Nucleus accumbens (tissue), 56 donors: ENCODE data around the gene ZNF169.
"Not testable (repeated sequence)": the region's sequence is repeated elsewhere in the genome, so short reads cannot be mapped to it uniquely, and the experiment has no call there.

Experiments
- DNase-seq, 56 donors: peaks; one replicate each; lab custom pipeline; 2025; lab: John Stamatoyannopoulos, UW

Gene ZNF169

GRCh38 chr9:94259077-94259862 is at the start of gene ZNF169:
Gene ZNF169, plus strand, starts transcription at chr9:94259298. Its CDS starts 19,515 bp downstream, at chr9:94278813.
- DNase-seq, result peak; percentile 13 to 94 (median 78)

DNA sequence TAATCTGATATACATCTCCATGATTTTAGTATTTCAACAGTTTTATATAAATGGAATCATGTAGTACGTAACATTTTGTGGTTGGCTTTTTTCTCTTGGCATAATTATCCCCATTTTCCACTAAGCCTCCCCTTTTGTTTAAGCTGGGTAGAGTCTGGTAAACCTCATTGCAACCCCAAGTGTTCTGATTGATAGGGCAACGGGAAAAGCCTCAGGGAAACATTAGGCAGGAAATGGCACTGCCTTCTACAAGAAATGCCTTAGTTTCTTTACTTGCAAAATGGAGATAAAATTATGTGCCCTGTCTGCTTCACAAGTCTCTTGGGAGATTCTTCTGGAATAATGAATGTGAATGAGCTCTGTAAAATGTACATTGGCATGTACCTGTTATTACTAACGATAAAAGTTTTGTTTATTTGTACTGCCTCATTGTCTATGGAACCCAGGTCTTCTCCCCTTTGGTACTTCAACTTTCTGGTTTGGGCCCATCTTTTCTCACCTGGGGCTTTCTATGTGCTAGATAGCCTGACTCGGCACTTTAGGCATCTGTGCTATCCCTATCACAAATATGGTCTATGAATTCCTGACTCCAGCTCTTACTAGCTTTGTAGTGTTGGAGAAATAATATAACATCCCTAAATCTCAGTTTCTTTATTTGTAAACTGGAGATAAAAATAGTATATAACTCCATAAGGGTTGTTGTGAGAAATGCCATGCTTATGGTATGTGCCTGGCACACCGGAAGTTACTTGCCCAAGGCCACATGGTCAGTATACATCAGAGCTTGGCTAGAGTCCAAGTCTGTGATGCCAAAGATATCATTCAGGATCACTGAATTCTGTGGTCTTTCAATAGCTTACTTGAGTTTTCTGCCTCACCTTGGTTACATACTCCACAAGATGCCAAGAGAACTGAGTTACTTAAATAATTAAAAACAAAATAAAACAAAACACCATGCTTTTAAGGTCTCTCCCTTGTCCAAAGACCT is 48.2 kb upstream of the ZNF169 start:
- no peak for DNase-seq

GRCh38 chr9:94212091-94212490 is 47.0 kb upstream of the ZNF169 start:
- no peak for DNase-seq

DNA sequence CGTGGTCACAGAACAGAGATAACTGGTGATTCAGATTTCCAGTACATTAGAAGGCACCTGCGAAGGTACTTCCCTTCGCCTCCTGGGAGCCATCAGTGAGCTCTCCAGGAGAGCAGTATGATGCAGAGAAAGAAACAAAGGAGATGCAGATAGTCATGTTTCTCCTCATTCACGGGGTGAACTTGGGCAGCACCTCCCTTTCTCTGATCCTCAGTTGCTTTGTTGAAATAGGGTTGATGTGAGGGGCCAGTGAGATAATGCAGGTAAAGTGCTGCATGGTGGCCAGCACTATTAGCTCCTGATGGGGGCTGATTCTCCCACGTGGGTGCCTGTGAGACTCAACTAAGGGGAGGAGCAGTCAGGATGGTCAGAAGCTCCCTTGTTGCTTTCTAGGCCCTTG is 46.6 kb upstream of the ZNF169 start:
- DNase-seq, result no peak

- DNase-seq, result peak in 51 of 56 donors; percentile 1 to 83 (median 45)
Observed at GRCh38 chr9:94213511-94214124, 45.5 kb upstream of the ZNF169 start.

DNA sequence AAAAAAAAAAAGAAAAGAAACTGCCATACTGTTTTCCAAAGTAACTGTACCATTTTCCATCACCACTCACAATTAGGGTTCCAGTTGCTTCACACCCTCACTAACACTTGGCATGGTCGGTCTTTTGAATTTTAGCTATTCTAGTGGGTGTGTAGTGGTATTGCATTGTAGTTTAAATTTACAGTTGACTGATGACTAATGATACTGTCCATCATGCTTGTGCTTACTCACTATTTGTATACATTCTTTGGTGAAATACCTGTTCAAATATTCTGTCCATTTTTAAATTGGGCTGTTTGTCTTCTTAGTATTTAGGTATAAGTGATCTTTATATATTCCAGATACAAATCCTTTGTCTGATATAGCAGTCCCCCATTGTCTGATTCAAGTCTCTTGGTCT is 36.2 kb upstream of the ZNF169 start:
- no peak for DNase-seq

- not testable (repeated sequence) for DNase-seq
Observed at GRCh38 chr9:94225413-94225812, 33.7 kb upstream of the ZNF169 start.

DNA sequence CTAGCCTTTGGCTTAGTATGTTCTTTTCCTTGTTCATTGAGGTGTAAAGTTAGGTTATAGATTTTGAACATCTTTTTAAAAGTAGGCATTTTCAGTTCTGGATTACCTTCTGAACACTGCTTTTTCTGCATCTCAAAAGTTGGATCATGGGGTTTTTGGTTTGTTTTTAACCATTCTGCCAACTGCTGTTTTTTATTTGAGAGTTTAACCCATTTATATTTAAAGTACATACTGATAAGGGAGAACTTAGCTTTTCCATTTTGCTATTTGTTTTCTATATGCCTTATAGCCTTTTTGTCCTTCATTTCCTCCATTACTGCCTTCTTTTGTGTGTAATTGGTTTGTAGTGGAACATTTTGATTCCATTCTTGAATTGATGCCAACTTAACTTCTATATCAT is 30.5 kb upstream of the ZNF169 start:
- DNase-seq, result no peak

DNA sequence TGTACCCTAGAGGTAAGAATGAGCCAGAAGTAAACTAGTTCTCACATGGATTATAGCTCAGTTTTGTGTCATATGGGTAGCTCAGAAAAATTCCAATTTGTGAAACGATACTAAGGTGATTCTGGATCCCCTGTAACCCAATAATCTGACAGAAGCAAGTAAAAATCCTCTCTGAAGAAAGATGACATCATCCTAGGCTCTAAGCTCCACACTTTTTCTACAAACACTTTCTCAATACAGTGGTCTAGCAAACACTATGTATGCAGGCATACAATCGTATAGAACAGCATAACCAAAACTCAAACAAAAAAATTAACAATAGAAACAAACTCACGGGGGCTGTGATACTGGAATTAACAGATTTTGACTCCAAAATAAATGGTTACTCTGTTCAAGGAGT is 26.7 kb upstream of the ZNF169 start:
- DNase-seq, result no peak

DNA sequence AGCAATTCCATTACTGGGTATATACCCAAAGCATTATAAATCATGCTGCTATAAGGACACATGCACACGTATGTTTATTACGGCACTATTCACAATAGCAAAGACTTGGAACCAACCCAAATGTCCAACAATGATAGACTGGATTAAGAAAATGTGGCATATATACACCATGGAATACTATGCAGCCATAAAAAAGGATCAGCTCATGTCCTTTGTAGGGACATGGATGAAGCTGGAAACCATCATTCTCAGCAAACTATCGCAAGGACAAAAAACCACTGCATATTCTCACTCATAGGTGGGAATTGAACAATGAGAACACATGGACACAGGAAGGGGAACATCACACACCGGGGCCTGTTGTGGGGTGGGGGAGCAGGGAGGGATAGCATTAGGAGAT is 18.0 kb upstream of the ZNF169 start:
- not testable (repeated sequence) for DNase-seq

DNA sequence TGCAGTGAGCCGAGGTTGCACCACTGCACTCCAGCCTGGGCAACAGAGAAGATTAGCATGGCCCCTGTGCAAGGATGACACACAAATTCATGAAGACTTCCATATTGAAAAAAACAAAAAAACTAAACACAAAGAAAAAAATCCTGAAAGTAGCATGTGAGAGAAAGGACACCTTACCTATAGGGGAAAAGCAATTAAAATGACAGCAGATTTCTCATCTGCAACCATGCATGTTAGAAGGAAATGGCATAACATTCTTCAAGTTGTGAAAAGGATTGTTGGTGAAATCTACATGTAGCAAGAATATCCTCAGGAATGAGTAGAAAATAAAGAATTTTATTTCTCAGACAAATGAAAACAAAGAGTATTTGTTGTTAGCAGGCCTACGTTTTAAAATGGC is 13.4 kb upstream of the ZNF169 start:
- no peak for DNase-seq

DNA sequence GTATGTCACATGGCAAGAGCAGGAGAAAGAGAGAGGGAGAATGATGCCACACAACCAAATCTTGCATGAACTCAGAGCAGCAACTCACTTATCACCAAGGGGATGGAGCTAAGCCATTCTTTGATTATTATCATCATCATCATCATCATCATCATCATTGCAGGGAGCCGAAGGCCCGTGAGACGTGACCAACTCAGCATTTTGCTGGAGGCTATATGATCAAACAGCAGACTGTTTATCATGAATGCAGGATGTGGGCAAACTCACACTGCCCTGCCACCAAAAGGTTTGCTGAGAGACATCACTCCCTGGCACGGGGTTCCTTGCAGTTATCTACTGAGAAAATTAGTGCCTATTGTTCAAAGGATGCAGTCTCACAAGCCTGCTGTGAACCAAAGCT is 8.6 kb upstream of the ZNF169 start:
- DNase-seq, result no peak

GRCh38 chr9:94256007-94256406 is 3.1 kb upstream of the ZNF169 start:
- DNase-seq, result no peak

DNA sequence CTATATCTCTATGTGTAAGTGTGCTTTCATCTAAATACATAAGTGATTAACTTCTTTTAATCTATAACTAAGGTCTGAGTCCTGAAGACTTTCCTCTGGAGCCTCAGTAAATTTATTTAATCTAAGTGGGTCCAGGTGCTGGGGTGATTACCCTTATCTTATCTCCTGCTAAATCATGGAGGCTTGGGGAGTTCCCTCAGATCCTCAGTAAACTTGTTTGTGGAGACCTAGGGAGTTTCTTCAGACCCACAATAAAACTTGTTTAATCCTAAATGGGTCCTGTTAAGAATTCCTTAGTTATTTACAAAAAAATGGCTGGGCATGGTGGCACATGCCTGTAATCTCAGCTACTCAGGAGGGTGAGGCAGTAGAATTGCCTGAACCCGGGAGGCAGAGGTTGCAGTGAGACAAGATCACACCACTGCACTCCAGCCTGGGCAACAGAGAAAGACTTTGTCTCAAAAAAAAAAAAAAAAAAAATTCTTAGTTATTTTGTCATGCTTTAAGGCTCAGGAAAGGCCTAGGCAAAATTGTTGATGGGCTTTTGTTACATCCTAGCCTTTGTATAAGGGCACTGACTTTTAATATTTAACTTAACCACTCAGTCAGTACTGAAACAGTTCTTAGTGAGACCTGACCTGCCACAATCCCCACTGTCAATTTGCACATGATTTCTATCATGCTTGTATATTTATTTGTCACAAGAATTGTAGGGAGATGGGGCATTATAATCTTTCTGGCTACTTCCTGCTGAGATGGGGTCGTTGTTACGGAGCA is 6.7 kb downstream of the ZNF169 start:
- DNase-seq, result not testable (repeated sequence)

GRCh38 chr9:94269264-94269663 is 10.2 kb downstream of the ZNF169 start:
- DNase-seq, result no peak

DNA sequence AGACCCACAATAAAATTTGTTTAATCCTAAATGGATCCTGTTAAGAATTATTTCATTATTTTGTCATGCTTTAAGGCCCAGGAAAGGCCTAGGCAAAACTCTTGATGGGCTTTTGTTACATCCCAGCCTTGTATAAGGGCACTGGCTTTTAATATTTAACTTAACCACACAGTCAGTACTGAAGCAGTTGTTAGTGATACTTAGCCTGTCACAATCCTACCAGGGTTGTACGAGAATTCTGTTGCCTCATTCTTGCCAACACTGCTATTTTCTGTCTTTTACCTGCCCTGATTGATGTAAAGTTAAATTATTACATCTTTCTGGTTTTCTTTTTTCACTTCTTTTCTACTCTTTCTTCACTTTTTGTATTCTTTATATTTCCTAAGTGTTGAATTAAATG is 10.9 kb downstream of the ZNF169 start:
- DNase-seq, result no peak

DNA sequence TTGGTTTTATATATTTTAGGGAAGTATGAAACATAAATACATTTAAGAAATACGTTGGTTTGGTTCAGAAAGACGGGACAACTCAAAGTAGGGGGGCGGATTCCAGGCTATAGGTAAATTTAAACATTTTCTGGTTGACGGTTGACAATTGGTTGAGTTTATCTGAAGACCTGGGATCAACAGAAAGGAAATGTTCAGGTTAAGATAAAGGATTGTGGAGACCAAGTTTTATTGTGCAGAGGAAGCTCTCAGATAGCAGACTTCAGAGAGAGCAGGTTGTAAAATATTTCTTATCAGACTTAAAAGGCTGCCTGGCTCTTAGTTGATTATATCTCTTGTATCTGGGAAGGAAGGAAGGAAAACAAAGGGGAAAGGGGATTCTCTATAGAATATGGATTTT is 17.9 kb downstream of the ZNF169 start:
- DNase-seq, result not testable (repeated sequence)

GRCh38 chr9:94277885-94278536 is 18.9 kb downstream of the ZNF169 start:
- no peak for DNase-seq

GRCh38 chr9:94280409-94280989 is 21.4 kb downstream of the ZNF169 start:
- no peak for DNase-seq
